Stimulated activated CD4-positive, alpha-beta T cell treated with anti-CD3 and anti-CD28 coated beads, Interleukin-1b, Interleukin-23, amount 100 ng/mL, for 1 hour (primary cell): ENCODE results near the gene APP.
"Not testable (repeated sequence)": the region's sequence is repeated elsewhere in the genome, so short reads cannot be mapped to it uniquely, and the experiment has no call there.

Experiments used
- DNase-seq, 2 donors: peaks; one replicate each; pipeline ENCODE4 v3.0.0-alpha.2; 2020; ENCODE audit warnings: low read depth in 2 of 2

Gene APP

GRCh38 chr21:26023406-26023805 is 147.2 kb downstream of the APP start:
- DNase-seq, result not testable (repeated sequence)

GRCh38 chr21:26022598-26023337 is 147.8 kb downstream of the APP start:
- not testable (repeated sequence) for DNase-seq

GRCh38 chr21:26020510-26020909 is 150.1 kb downstream of the APP start:
- no peak for DNase-seq

GRCh38 chr21:26020081-26020480 is 150.5 kb downstream of the APP start:
- no peak for DNase-seq

GRCh38 chr21:26019236-26019635 is 151.3 kb downstream of the APP start:
- no peak for DNase-seq

- DNase-seq, result no peak
These were observed 156.6 kb downstream of the APP start for GRCh38 chr21:26013970-26014369.

- not testable (repeated sequence) for DNase-seq
These were observed 158.1 kb downstream of the APP start for GRCh38 chr21:26012482-26012881.

- no peak for DNase-seq
These were observed 159.2 kb downstream of the APP start for GRCh38 chr21:26011292-26011940.

GRCh38 chr21:26007951-26008498 is 162.5 kb downstream of the APP start:
- no peak for DNase-seq

- DNase-seq, result no peak
These were observed 165.1 kb downstream of the APP start for GRCh38 chr21:26005464-26005863.

GRCh38 chr21:26003404-26003803 is 167.2 kb downstream of the APP start:
- DNase-seq, result no peak

- no peak for DNase-seq
These were observed 169.2 kb downstream of the APP start for GRCh38 chr21:26001356-26001755.

- DNase-seq, result no peak
These were observed 170.5 kb downstream of the APP start for GRCh38 chr21:25999921-26000582.

GRCh38 chr21:25997788-25998611 is 172.6 kb downstream of the APP start:
- no peak for DNase-seq

- no peak for DNase-seq
These were observed 175.3 kb downstream of the APP start for GRCh38 chr21:25995278-25995677.

GRCh38 chr21:25994758-25995163 is 175.8 kb downstream of the APP start:
- DNase-seq, result no peak

- DNase-seq, result no peak
These were observed 181.8 kb downstream of the APP start for GRCh38 chr21:25988738-25989137.

- no peak for DNase-seq
These were observed 183.0 kb downstream of the APP start for GRCh38 chr21:25987531-25987930.

- DNase-seq, result no peak
These were observed 183.6 kb downstream of the APP start for GRCh38 chr21:25986928-25987327.

GRCh38 chr21:25985990-25986389 is 184.6 kb downstream of the APP start:
- no peak for DNase-seq

- DNase-seq, result no peak
These were observed 186.0 kb downstream of the APP start for GRCh38 chr21:25984538-25984937.

- DNase-seq, result no peak
These were observed 186.8 kb downstream of the APP start for GRCh38 chr21:25983745-25984144.
